Keratinocyte (primary cell): ENCODE data around the gene CD200. TPM values are rescaled to one million over a fixed set of nuclear protein-coding genes. Genes with fewer than 3 reads are reported as not detected.

Experiments used
- DNase-seq: peaks from one replicate; pipeline ENCODE4 v3.0.0-alpha.2; 2011; ENCODE audit warnings: low read depth, missing footprints, low spot score
- FAIRE-seq: peaks from 2 replicates; lab custom pipeline; 2011; peaks lifted over from hg19 to GRCh38; lab: Jason Lieb, UNC
- H2AFZ ChIP-seq: 2 replicates; pipeline ENCODE4 v1.6.0; 2012; ENCODE audit warnings: low read length, control low read depth, inconsistent platforms; ENCODE audit not compliant: control insufficient read depth
- H3K27ac ChIP-seq: 2 replicates; pipeline ENCODE4 v1.5.1; 2011; ENCODE audit warnings: low read length; ENCODE audit not compliant: control insufficient read depth, insufficient read depth
- H3K27me3 ChIP-seq: 3 replicates; pipeline ENCODE4 v1.6.0; 2011; ENCODE audit warnings: low read length; ENCODE audit not compliant: control insufficient read depth, insufficient read depth; ENCODE audit errors: extremely low read depth
- H3K36me3 ChIP-seq, 2 experiments: 2 replicates in 1 of 2; 3 replicates in 1 of 2; pipeline ENCODE4 v1.5.1; 2011; ENCODE audit warnings: low read length in 2 of 2, mild to moderate bottlenecking in 1 of 2; ENCODE audit not compliant: control insufficient read depth in 2 of 2, insufficient read depth in 2 of 2; ENCODE audit errors: extremely low read depth in 1 of 2
- H3K4me1 ChIP-seq: 3 replicates; pipeline ENCODE4 v1.5.1; 2011; ENCODE audit warnings: low read length; ENCODE audit not compliant: control insufficient read depth, insufficient read depth; ENCODE audit errors: extremely low read depth
- H3K4me2 ChIP-seq: 3 replicates; pipeline ENCODE4 v1.6.0; 2011; ENCODE audit warnings: low read depth, low read length; ENCODE audit not compliant: control insufficient read depth, insufficient read depth; ENCODE audit errors: extremely low read depth
- H3K4me3 ChIP-seq, 3 experiments: fragments of 200-600 bp in 1 of 3; sonication (generic) in 1 of 3; 2 replicates in 2 of 3; 3 replicates in 1 of 3; pipeline ENCODE4 v1.5.1; 2011 to 2016; ENCODE audit warnings: low read length in 3 of 3, mild to moderate bottlenecking in 3 of 3, control low read depth in 2 of 3, inconsistent platforms in 1 of 3, low read depth in 1 of 3, mixed read lengths in 1 of 3, mixed run types in 1 of 3, moderate library complexity in 1 of 3; ENCODE audit not compliant: control insufficient read depth in 2 of 3, insufficient read depth in 2 of 3; ENCODE audit errors: extremely low read depth in 1 of 3
- H3K79me2 ChIP-seq: 2 replicates; pipeline ENCODE4 v1.6.0; 2012; ENCODE audit warnings: low read length; ENCODE audit not compliant: control insufficient read depth, insufficient read depth
- H3K9ac ChIP-seq: 3 replicates; pipeline ENCODE4 v1.6.0; 2011; ENCODE audit warnings: low read length; ENCODE audit not compliant: control insufficient read depth, insufficient read depth; ENCODE audit errors: extremely low read depth
- H3K9me1 ChIP-seq: 3 replicates; pipeline ENCODE4 v1.6.0; 2011; ENCODE audit warnings: low read length; ENCODE audit not compliant: control insufficient read depth, insufficient read depth; ENCODE audit errors: extremely low read depth
- H3K9me3 ChIP-seq: 2 replicates; pipeline ENCODE4 v1.5.1; 2012; ENCODE audit warnings: low read depth, low read length; ENCODE audit not compliant: control insufficient read depth
- H4K20me1 ChIP-seq: 3 replicates; pipeline ENCODE4 v1.6.0; 2011; ENCODE audit warnings: low read length; ENCODE audit not compliant: control insufficient read depth, insufficient read depth; ENCODE audit errors: extremely low read depth
- CTCF ChIP-seq, 3 experiments: IDR thresholded peaks in 1 of 3; conservative IDR thresholded peaks in 1 of 3; optimal IDR thresholded peaks in 1 of 3; 2 replicates in 2 of 3; 3 replicates in 1 of 3; pipeline versions ENCODE3 to v1.5.1; 2011; ENCODE audit warnings: low read length in 3 of 3, mild to moderate bottlenecking in 3 of 3, moderate library complexity in 2 of 3, control low read depth in 1 of 3, inconsistent platforms in 1 of 3; ENCODE audit not compliant: insufficient read depth in 2 of 3; ENCODE audit errors: extremely low read depth in 1 of 3
- EZH2 ChIP-seq: IDR thresholded peaks from one replicate; pipeline ENCODE4 v1.6.1; 2012; ENCODE audit warnings: inconsistent platforms, mild to moderate bottlenecking, low read length, moderate library complexity
- dilution Hi-C: fragments of 300-500 bp; cut with MboI; formaldehyde crosslinking; loops from one replicate; pipeline ENCODE4 v1.7.0; 2020; ENCODE audit warnings: low sequenced_read_pairs; ENCODE audit not compliant: extremely low pct_ligation_motif_present
- polyA plus RNA-seq, 5 experiments: library from polyadenylated mRNA; depleted of rRNA in 3 of 5; stranded (reverse) in 3 of 5; stranded (forward) in 1 of 5; unstranded in 1 of 5; fragments of >200 nt; gene quantifications; 1 replicate in 1 of 5; 2 replicates in 3 of 5; 3 replicates in 1 of 5; pipeline versions ENCODE4 v1.2.1 to v1.2.3, GENCODE V29; 2011 to 2012; ENCODE audit warnings: missing spikeins in 2 of 5, low read depth in 1 of 5, low replicate concordance in 1 of 5

CD200 gene
- polyA plus RNA-seq, 1 donor (not counting 4 experiments of a cell fraction or from before 2014, with no cell fraction given): 0.07 TPM

GRCh38 chr3:112334691-112335433 lies 1.9 kb downstream of the CD200 start:
- H3K79me2 ChIP-seq: no peaks in the 10 kb centered on the region

GRCh38 chr3:112335434-112335781 lies 2.5 kb downstream of the CD200 start:
- no peak for TF ChIP-seq EZH2
- no peak for TF ChIP-seq CTCF (optimal IDR thresholded peaks at IDR 0.05 in 1 of 3, IDR thresholded peaks at IDR 0.05 in 1 of 3, conservative IDR thresholded peaks at IDR 0.05 in 1 of 3; ENCODE audit: extremely low read depth in 1 of 3, insufficient read depth in 2 of 3, low read length in 3 of 3)

More at GRCh38 chr3:112334691-112335433, 1.9 kb downstream of the CD200 start:
- Histone ChIP-seq H4K20me1 (no peaks in the 10 kb centered on the region), H3K9me3 (no peaks in the 10 kb centered on the region), H2AFZ (no peak overlapping the region), H3K4me3 (no peak overlapping the region), H3K27ac (no peak overlapping the region), H3K9ac (no peak overlapping the region), H3K36me3 (no peaks in the 10 kb centered on the region), H3K4me1 (peaks cover 9% of the 10 kb centered on the region), H3K9me1 (no peaks in the 10 kb centered on the region), H3K4me2 (no peak overlapping the region), H3K27me3 (peaks cover 17% of the 10 kb centered on the region)
- dilution Hi-C loops: loop anchor here (25.0 kb wide), 1 partner anchor 177 kb away; no protein-coding TSS in a partner anchor
- FAIRE-seq: no peak
- TF ChIP-seq CTCF (optimal IDR thresholded peaks at IDR 0.05 in 1 of 3, IDR thresholded peaks at IDR 0.05 in 1 of 3, conservative IDR thresholded peaks at IDR 0.05 in 1 of 3; ENCODE audit: extremely low read depth in 1 of 3, insufficient read depth in 2 of 3, low read length in 3 of 3) (no peak), EZH2 (no peak)
- DNase-seq: no peak

More at GRCh38 chr3:112335434-112335781, 2.5 kb downstream of the CD200 start:
- H3K4me1 ChIP-seq: peaks cover 9% of the 10 kb centered on the region
- H2AFZ ChIP-seq: no peak overlapping the region
- H3K79me2 ChIP-seq: no peaks in the 10 kb centered on the region
- H3K9ac ChIP-seq: no peak overlapping the region
- DNase-seq (no peak), FAIRE-seq (no peak)
- H3K4me2 ChIP-seq: no peak overlapping the region
- peaks cover 17% of the 10 kb centered on the region for H3K27me3 ChIP-seq
- no peaks in the 10 kb centered on the region for H3K36me3 ChIP-seq
- dilution Hi-C loops: loop anchor here (25.0 kb wide), 1 partner anchor 177 kb away; no protein-coding TSS in a partner anchor
- H3K4me3 ChIP-seq: no peak overlapping the region
- no peak overlapping the region for H3K27ac ChIP-seq
- H4K20me1 ChIP-seq: no peaks in the 10 kb centered on the region
- H3K9me3 ChIP-seq: no peaks in the 10 kb centered on the region
- no peaks in the 10 kb centered on the region for H3K9me1 ChIP-seq
